IPS DF 4.7 (cell line): Measurements from ENCODE around the gene SMARCA4.
"Not testable (repeated sequence)": the region's sequence is repeated elsewhere in the genome, so short reads cannot be mapped to it uniquely, and the experiment has no call there.

Source experiments
- DNase-seq: peaks from one replicate; pipeline ENCODE4 v3.0.0-alpha.2; 2013; ENCODE audit warnings: low spot score; ENCODE audit errors: extremely low read depth

Gene SMARCA4

GRCh38 chr19:10976131-10976892 is 15.5 kb downstream of the SMARCA4 start:
- no peak for DNase-seq

GRCh38 chr19:10977742-10978092 is 16.9 kb downstream of the SMARCA4 start:
- DNase-seq: no peak

- no peak for DNase-seq
Measured at GRCh38 chr19:10979951-10980381, 19.1 kb downstream of the SMARCA4 start.

- DNase-seq: no peak
Measured at GRCh38 chr19:10981252-10981895, 20.5 kb downstream of the SMARCA4 start.

GRCh38 chr19:10983026-10983425 is 22.2 kb downstream of the SMARCA4 start:
- no peak for DNase-seq

- no peak for DNase-seq
Measured at GRCh38 chr19:10984166-10984735, 23.4 kb downstream of the SMARCA4 start.

- DNase-seq: no peak
Measured at GRCh38 chr19:10985502-10985901, 24.7 kb downstream of the SMARCA4 start.

GRCh38 chr19:10986301-10987127 is 25.7 kb downstream of the SMARCA4 start:
- DNase-seq: no peak

GRCh38 chr19:10987571-10988297 is 26.9 kb downstream of the SMARCA4 start:
- no peak for DNase-seq

GRCh38 chr19:10988380-10988779 is 27.6 kb downstream of the SMARCA4 start:
- no peak for DNase-seq

- no peak for DNase-seq
Measured at GRCh38 chr19:10988921-10989320, 28.1 kb downstream of the SMARCA4 start.

- no peak for DNase-seq
Measured at GRCh38 chr19:10991076-10991475, 30.2 kb downstream of the SMARCA4 start.

GRCh38 chr19:10991521-10992081 is 30.8 kb downstream of the SMARCA4 start:
- DNase-seq: no peak

GRCh38 chr19:10992174-10992573 is 31.3 kb downstream of the SMARCA4 start:
- not testable (repeated sequence) for DNase-seq

- DNase-seq: no peak
Measured at GRCh38 chr19:10995926-10996600, 35.2 kb downstream of the SMARCA4 start.

- no peak for DNase-seq
Measured at GRCh38 chr19:10998045-10998533, 37.3 kb downstream of the SMARCA4 start.

- DNase-seq: no peak
Measured at GRCh38 chr19:10998666-10999065, 37.8 kb downstream of the SMARCA4 start.

- no peak for DNase-seq
Measured at GRCh38 chr19:11005521-11005920, 44.7 kb downstream of the SMARCA4 start.

GRCh38 chr19:11007385-11007784 is 46.6 kb downstream of the SMARCA4 start:
- no peak for DNase-seq

- DNase-seq: no peak
Measured at GRCh38 chr19:11007962-11008532, 47.2 kb downstream of the SMARCA4 start.
